WTC11 (cell line): ENCODE results near the gene RGS6. TPM values are rescaled to one million over a fixed set of nuclear protein-coding genes. Genes with fewer than 3 reads are reported as not detected.

ENCODE experiments used
- ATAC-seq: fragments of 200-7000 bp; cut with Tn5 transposase; 2 replicates; pipeline ENCODE4 v1.10.0; 2021; ENCODE audit warnings: mild to moderate bottlenecking, moderate library complexity
- CTCF ChIA-PET: fragments of 300-600 bp; sonication (Branson Sonifier 250); formaldehyde crosslinking; loops from one replicate; lab custom pipeline; 2021; ENCODE audit warnings: antibody characterized with exemption; lab: Charles Lee
- POLR2A ChIA-PET: fragments of 350-600 bp; sonication (Branson Sonifier 250); formaldehyde crosslinking; loops from one replicate; lab custom pipeline; 2021; ENCODE audit warnings: antibody characterized with exemption; lab: Charles Lee
- DNase-seq: peaks from one replicate; pipeline ENCODE4 v3.0.0; 2021; ENCODE audit warnings: low spot score
- H3K27ac Mint-ChIP-seq: 2 replicates; pipeline ENCODE4 v1.8.0; 2021; ENCODE audit warnings: mixed read lengths
- H3K27me3 Mint-ChIP-seq: 2 replicates; pipeline ENCODE4 v1.8.0; 2021; ENCODE audit warnings: low read depth, mild to moderate bottlenecking, moderate library complexity, mixed read lengths
- H3K36me3 Mint-ChIP-seq: 2 replicates; pipeline ENCODE4 v1.8.0; 2021; ENCODE audit warnings: mixed read lengths
- H3K4me1 Mint-ChIP-seq: 2 replicates; pipeline ENCODE4 v1.8.0; 2022; ENCODE audit warnings: mixed read lengths
- H3K4me3 Mint-ChIP-seq: 2 replicates; pipeline ENCODE4 v1.8.0; 2021; ENCODE audit warnings: mild to moderate bottlenecking, moderate library complexity, mixed read lengths
- H3K9me3 Mint-ChIP-seq: 2 replicates; pipeline ENCODE4 v1.8.0; 2021; ENCODE audit warnings: mixed read lengths
- E2F5 ChIP-seq: sonication (generic); formaldehyde crosslinking; IDR thresholded peaks from 2 replicates; pipeline ENCODE4 v1.8.1; 2022; ENCODE audit warnings: mild to moderate bottlenecking, moderate library complexity, missing genetic modification reagents
- ELF4 ChIP-seq: sonication (generic); formaldehyde crosslinking; IDR thresholded peaks from 2 replicates; pipeline ENCODE4 v1.8.1; 2022; ENCODE audit warnings: low read depth, mild to moderate bottlenecking, moderate library complexity, missing genetic modification reagents
- ERG ChIP-seq: fragments of 250-450 bp; sonication (Bioruptor Pico); IDR thresholded peaks from 2 replicates; pipeline ENCODE4 v1.8.0; 2021; ENCODE audit warnings: mild to moderate bottlenecking
- ESRRA ChIP-seq: sonication (generic); formaldehyde crosslinking; IDR thresholded peaks from 2 replicates; pipeline ENCODE4 v1.8.1; 2022; ENCODE audit warnings: mild to moderate bottlenecking, missing genetic modification reagents, borderline replicate concordance
- FOXP4 ChIP-seq: sonication (generic); formaldehyde crosslinking; IDR thresholded peaks from 2 replicates; pipeline ENCODE4 v1.8.0; 2022; ENCODE audit warnings: mild to moderate bottlenecking, missing genetic modification reagents
- HMGA2 ChIP-seq: fragments of 250-450 bp; sonication (Bioruptor Pico); IDR thresholded peaks from 2 replicates; pipeline ENCODE4 v1.4.0; 2021; ENCODE audit warnings: mild to moderate bottlenecking, moderate library complexity
- MYBL2 ChIP-seq: sonication (generic); formaldehyde crosslinking; IDR thresholded peaks from 2 replicates; pipeline ENCODE4 v1.8.1; 2023; ENCODE audit warnings: mild to moderate bottlenecking, moderate library complexity, missing genetic modification reagents
- NR3C1 ChIP-seq: sonication (generic); formaldehyde crosslinking; conservative IDR thresholded peaks from 2 replicates; pipeline ENCODE4 v1.8.1; 2023; ENCODE audit warnings: low read depth, mild to moderate bottlenecking, missing genetic modification reagents
- PRRX2 ChIP-seq: fragments of 250-450 bp; sonication (Bioruptor Pico); IDR thresholded peaks from 2 replicates; pipeline ENCODE4 v1.8.0; 2021; ENCODE audit warnings: mild to moderate bottlenecking
- RELA ChIP-seq: sonication (generic); formaldehyde crosslinking; IDR thresholded peaks from 2 replicates; pipeline ENCODE4 v1.8.1; 2022; ENCODE audit warnings: missing genetic modification reagents, mild to moderate bottlenecking, borderline replicate concordance
- SMAD4 ChIP-seq: sonication (generic); formaldehyde crosslinking; IDR thresholded peaks from 2 replicates; pipeline ENCODE4 v1.8.0; 2022; ENCODE audit warnings: mild to moderate bottlenecking, missing genetic modification reagents
- TCF7 ChIP-seq: sonication (generic); formaldehyde crosslinking; IDR thresholded peaks from 2 replicates; pipeline ENCODE4 v1.8.0; 2022; ENCODE audit warnings: mild to moderate bottlenecking, low read depth, missing genetic modification reagents, moderate library complexity
- USF2 ChIP-seq: sonication (generic); formaldehyde crosslinking; IDR thresholded peaks from 2 replicates; pipeline ENCODE4 v1.8.1; 2023; ENCODE audit warnings: mild to moderate bottlenecking, missing genetic modification reagents, moderate library complexity
- ZNF317 ChIP-seq: sonication (generic); formaldehyde crosslinking; IDR thresholded peaks from 2 replicates; pipeline ENCODE4 v1.8.1; 2023; ENCODE audit warnings: low read depth, mild to moderate bottlenecking, moderate library complexity, missing genetic modification reagents, borderline replicate concordance
- ZNF396 ChIP-seq: fragments of 250-450 bp; sonication (Bioruptor Pico); IDR thresholded peaks from 2 replicates; pipeline ENCODE4 v1.8.0; 2021; ENCODE audit warnings: mild to moderate bottlenecking, moderate library complexity, borderline replicate concordance
- total RNA-seq: library from RNA; stranded (reverse); gene quantifications from 3 replicates; pipeline ENCODE4 v1.2.3, GENCODE V29; 2021
- TF ChIP-seq, protein P1 (sequence below): sonication (generic); formaldehyde crosslinking; conservative IDR thresholded peaks from 2 replicates; pipeline ENCODE4 v1.8.1; 2023; ENCODE audit warnings: mild to moderate bottlenecking, low read depth, missing genetic modification reagents, moderate library complexity
- TF ChIP-seq, protein P2 (sequence below): sonication (generic); formaldehyde crosslinking; IDR thresholded peaks from 2 replicates; pipeline ENCODE4 v1.8.0; 2022; ENCODE audit warnings: mild to moderate bottlenecking, missing genetic modification reagents
- TF ChIP-seq, protein P3 (sequence below): fragments of 250-450 bp; sonication (Bioruptor Pico); IDR thresholded peaks from 2 replicates; pipeline ENCODE4 v2.1.2; 2022; ENCODE audit warnings: mild to moderate bottlenecking, moderate library complexity

RGS6 gene
- total RNA-seq, 1 experiment from 2014 or later, result 1.0 TPM

GRCh38 chr14:72377016-72377415 lies 444.8 kb downstream of the RGS6 start:
- H3K27ac Mint-ChIP-seq, result no peak overlapping the region
- peaks cover 23% of the 10 kb centered on the region for H3K9me3 Mint-ChIP-seq
- TF ChIP-seq, protein P1, sequence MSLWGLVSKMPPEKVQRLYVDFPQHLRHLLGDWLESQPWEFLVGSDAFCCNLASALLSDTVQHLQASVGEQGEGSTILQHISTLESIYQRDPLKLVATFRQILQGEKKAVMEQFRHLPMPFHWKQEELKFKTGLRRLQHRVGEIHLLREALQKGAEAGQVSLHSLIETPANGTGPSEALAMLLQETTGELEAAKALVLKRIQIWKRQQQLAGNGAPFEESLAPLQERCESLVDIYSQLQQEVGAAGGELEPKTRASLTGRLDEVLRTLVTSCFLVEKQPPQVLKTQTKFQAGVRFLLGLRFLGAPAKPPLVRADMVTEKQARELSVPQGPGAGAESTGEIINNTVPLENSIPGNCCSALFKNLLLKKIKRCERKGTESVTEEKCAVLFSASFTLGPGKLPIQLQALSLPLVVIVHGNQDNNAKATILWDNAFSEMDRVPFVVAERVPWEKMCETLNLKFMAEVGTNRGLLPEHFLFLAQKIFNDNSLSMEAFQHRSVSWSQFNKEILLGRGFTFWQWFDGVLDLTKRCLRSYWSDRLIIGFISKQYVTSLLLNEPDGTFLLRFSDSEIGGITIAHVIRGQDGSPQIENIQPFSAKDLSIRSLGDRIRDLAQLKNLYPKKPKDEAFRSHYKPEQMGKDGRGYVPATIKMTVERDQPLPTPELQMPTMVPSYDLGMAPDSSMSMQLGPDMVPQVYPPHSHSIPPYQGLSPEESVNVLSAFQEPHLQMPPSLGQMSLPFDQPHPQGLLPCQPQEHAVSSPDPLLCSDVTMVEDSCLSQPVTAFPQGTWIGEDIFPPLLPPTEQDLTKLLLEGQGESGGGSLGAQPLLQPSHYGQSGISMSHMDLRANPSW (CRISPR knock-in tag), result no peak
- TF ChIP-seq MYBL2, result no peak
- no peak for TF ChIP-seq E2F5 (CRISPR knock-in tag)
- no peak for TF ChIP-seq USF2
- TF ChIP-seq, protein P2, sequence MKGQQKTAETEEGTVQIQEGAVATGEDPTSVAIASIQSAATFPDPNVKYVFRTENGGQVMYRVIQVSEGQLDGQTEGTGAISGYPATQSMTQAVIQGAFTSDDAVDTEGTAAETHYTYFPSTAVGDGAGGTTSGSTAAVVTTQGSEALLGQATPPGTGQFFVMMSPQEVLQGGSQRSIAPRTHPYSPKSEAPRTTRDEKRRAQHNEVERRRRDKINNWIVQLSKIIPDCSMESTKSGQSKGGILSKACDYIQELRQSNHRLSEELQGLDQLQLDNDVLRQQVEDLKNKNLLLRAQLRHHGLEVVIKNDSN (CRISPR knock-in tag), result no peak
- no peak for TF ChIP-seq ESRRA (CRISPR knock-in tag)
- no peak for TF ChIP-seq HMGA2 (CRISPR knock-in tag)
- no peak for TF ChIP-seq SMAD4
- TF ChIP-seq NR3C1 (CRISPR knock-in tag), result no peak
- no peak for TF ChIP-seq ZNF396 (CRISPR knock-in tag)
- TF ChIP-seq, protein P3, sequence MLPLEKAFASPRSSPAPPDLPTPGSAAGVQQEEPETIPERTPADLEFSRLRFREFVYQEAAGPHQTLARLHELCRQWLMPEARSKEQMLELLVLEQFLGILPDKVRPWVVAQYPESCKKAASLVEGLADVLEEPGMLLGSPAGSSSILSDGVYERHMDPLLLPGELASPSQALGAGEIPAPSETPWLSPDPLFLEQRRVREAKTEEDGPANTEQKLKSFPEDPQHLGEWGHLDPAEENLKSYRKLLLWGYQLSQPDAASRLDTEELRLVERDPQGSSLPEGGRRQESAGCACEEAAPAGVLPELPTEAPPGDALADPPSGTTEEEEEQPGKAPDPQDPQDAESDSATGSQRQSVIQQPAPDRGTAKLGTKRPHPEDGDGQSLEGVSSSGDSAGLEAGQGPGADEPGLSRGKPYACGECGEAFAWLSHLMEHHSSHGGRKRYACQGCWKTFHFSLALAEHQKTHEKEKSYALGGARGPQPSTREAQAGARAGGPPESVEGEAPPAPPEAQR (CRISPR knock-in tag), result no peak
- TF ChIP-seq ZNF317 (CRISPR knock-in tag), result no peak
- no peak for TF ChIP-seq TCF7 (CRISPR knock-in tag)
- TF ChIP-seq RELA (CRISPR knock-in tag), result no peak
- TF ChIP-seq ERG (CRISPR knock-in tag), result no peak
- TF ChIP-seq PRRX2 (CRISPR knock-in tag), result no peak
- TF ChIP-seq FOXP4 (CRISPR knock-in tag), result no peak
- no peak for TF ChIP-seq ELF4 (CRISPR knock-in tag)
- CTCF ChIA-PET, result no interaction called here
- H3K27me3 Mint-ChIP-seq, result no peaks in the 10 kb centered on the region
- H3K4me3 Mint-ChIP-seq, result no peak overlapping the region
- no peak for ATAC-seq
- no peaks in the 10 kb centered on the region for H3K4me1 Mint-ChIP-seq
- H3K36me3 Mint-ChIP-seq, result no peaks in the 10 kb centered on the region
- POLR2A ChIA-PET, result no interaction called here
- DNase-seq, result no peak
